Lower lobe of right lung (tissue), 2 donors: Measurements from ENCODE around the gene RASIP1. TPM values are rescaled to one million over a fixed set of nuclear protein-coding genes. Genes with fewer than 3 reads are reported as not detected.

Experiments
- ATAC-seq, 2 donors: fragments of 200-7000 bp; cut with Tn5 transposase; one replicate each; pipeline ENCODE4 v1.9.1; 2020 to 2022; ENCODE audit warnings: mild to moderate bottlenecking in 2 of 2, moderate library complexity in 2 of 2
- DNase-seq: peaks from one replicate; pipeline ENCODE4 v3.0.0-alpha.2; 2020
- H3K27ac ChIP-seq: fragments of 200-600 bp; one replicate; pipeline ENCODE4 v1.8.0; 2022
- H3K27me3 ChIP-seq: fragments of 200-600 bp; one replicate; pipeline ENCODE4 v1.8.0; 2022; ENCODE audit warnings: low read depth
- H3K36me3 ChIP-seq: fragments of 200-600 bp; one replicate; pipeline ENCODE4 v1.8.0; 2022; ENCODE audit warnings: mild to moderate bottlenecking
- H3K4me1 ChIP-seq: fragments of 200-600 bp; one replicate; pipeline ENCODE4 v1.8.0; 2022
- H3K4me3 ChIP-seq: fragments of 200-600 bp; one replicate; pipeline ENCODE4 v1.8.0; 2022; ENCODE audit warnings: mild to moderate bottlenecking
- H3K9me3 ChIP-seq: fragments of 200-600 bp; one replicate; pipeline ENCODE4 v1.8.0; 2022
- CTCF ChIP-seq: fragments of 200-600 bp; IDR thresholded peaks from one replicate; pipeline ENCODE4 v1.8.0; 2022; ENCODE audit warnings: antibody characterized with exemption, mild to moderate bottlenecking
- intact Hi-C: fragments of 100-400 bp; cut with DNase I; formaldehyde crosslinking; loops from one replicate; pipeline ENCODE4 v1.11.0; 2022
- total RNA-seq: library from RNA; stranded (reverse); fragmentation: NEBNext Ultra II Directional; extraction: Animal tissue kit (Norgen Biotek cat#: 25700); gene quantifications from one replicate; pipeline ENCODE4 v1.2.1, GENCODE V29; 2021
- donor health status: DM: no; HTN: yes; CAD: no; lungs with severe emphysema.

The RASIP1 gene
- total RNA-seq, 1 donor from 2014 or later: 33.4 TPM

GRCh38 chr19:48673436-48674100, 66.8 kb downstream of the RASIP1 start:
- Histone ChIP-seq H3K4me3 (no peak overlapping the region), H3K27ac (no peak overlapping the region), H3K4me1 (peaks cover 9% of the 10 kb centered on the region), H3K27me3 (no peaks in the 10 kb centered on the region), H3K9me3 (no peaks in the 10 kb centered on the region), H3K36me3 (no peaks in the 10 kb centered on the region)
- DNase-seq (no peak), ATAC-seq (no peak)
- intact Hi-C loops: no loop called here
- TF ChIP-seq CTCF: no peak

GRCh38 chr19:48672994-48673393, 67.4 kb downstream of the RASIP1 start, which contains the start of gene NTN5:
NTN5 (minus strand) TSS chr19:48673017; CDS start chr19:48670986, 2,031 bp downstream.
- H3K27ac ChIP-seq: no peak within 1 kb of the TSS
- H3K27me3 ChIP-seq: no peaks in the 10 kb centered on the region
- H3K4me3 ChIP-seq: no peak within 1 kb of the TSS
- H3K4me1 ChIP-seq: peaks cover 9% of the 10 kb centered on the region
- DNase-seq: no peak
- intact Hi-C loops: no loop called here
- no peak for TF ChIP-seq CTCF
- no peaks in the 10 kb centered on the region for H3K36me3 ChIP-seq
- H3K9me3 ChIP-seq: no peaks in the 10 kb centered on the region
- ATAC-seq: no peak

- intact Hi-C loops: no loop called here
- no peaks in the 10 kb centered on the region for H3K27me3 ChIP-seq
- no peak for DNase-seq
- H3K4me1 ChIP-seq: peaks cover 9% of the 10 kb centered on the region
- TF ChIP-seq CTCF: no peak
- no peak for ATAC-seq
- no peaks in the 10 kb centered on the region for H3K9me3 ChIP-seq
- H3K4me3 ChIP-seq: no peak overlapping the region
- no peak overlapping the region for H3K27ac ChIP-seq
- no peaks in the 10 kb centered on the region for H3K36me3 ChIP-seq
Measured at GRCh38 chr19:48671446-48671995, 68.9 kb downstream of the RASIP1 start.

- no peak for TF ChIP-seq CTCF
- H3K36me3 ChIP-seq: no peaks in the 10 kb centered on the region
- H3K27me3 ChIP-seq: no peaks in the 10 kb centered on the region
- DNase-seq: no peak
- intact Hi-C loops: no loop called here
- H3K4me1 ChIP-seq: peaks cover 9% of the 10 kb centered on the region
- no peak overlapping the region for H3K27ac ChIP-seq
- H3K9me3 ChIP-seq: no peaks in the 10 kb centered on the region
- ATAC-seq: no peak
- no peak overlapping the region for H3K4me3 ChIP-seq
Measured at GRCh38 chr19:48670699-48671445, 69.5 kb downstream of the RASIP1 start.

Other genes starting within 250 kb of the RASIP1 start
- gene LMTK3, start 228.8 kb downstream of the RASIP1 start, total RNA-seq: 7.1 TPM
- 14.4 TPM for gene SULT2B1, start 188.4 kb downstream of the RASIP1 start, total RNA-seq
- not detected for gene SPACA4, start 133.9 kb downstream of the RASIP1 start, total RNA-seq
- 34.1 TPM for gene FAM83E, start 125.5 kb downstream of the RASIP1 start, total RNA-seq
- gene RPL18, start 121.4 kb downstream of the RASIP1 start, total RNA-seq: 997 TPM
- 23.8 TPM for gene SPHK2, start 121.1 kb downstream of the RASIP1 start, total RNA-seq
- 17.7 TPM for gene DBP, start 103.2 kb downstream of the RASIP1 start, total RNA-seq
- gene CA11, start 94.4 kb downstream of the RASIP1 start, total RNA-seq: 7.8 TPM
- gene NTN5, start 67.6 kb downstream of the RASIP1 start, total RNA-seq: 0.24 TPM
- gene FUT2, start 44.6 kb downstream of the RASIP1 start, total RNA-seq: 1.2 TPM
- gene MAMSTR, start 20.9 kb downstream of the RASIP1 start, total RNA-seq: 1.5 TPM
- 2.9 TPM for gene IZUMO1, start 6.3 kb upstream of the RASIP1 start, total RNA-seq
- 13.2 TPM for gene FUT1, start 12.0 kb upstream of the RASIP1 start, total RNA-seq
- not detected for gene FGF21, start 14.9 kb upstream of the RASIP1 start, total RNA-seq
- 60.7 TPM for gene BCAT2, start 70.4 kb upstream of the RASIP1 start, total RNA-seq
- gene HSD17B14, start 95.9 kb upstream of the RASIP1 start, total RNA-seq: 22.7 TPM
- 21.2 TPM for gene PLEKHA4, start 128.0 kb upstream of the RASIP1 start, total RNA-seq
- 80.4 TPM for gene PPP1R15A, start 131.8 kb upstream of the RASIP1 start, total RNA-seq
- not detected for gene TULP2, start 158.1 kb upstream of the RASIP1 start, total RNA-seq
- 310 TPM for gene NUCB1, start 159.7 kb upstream of the RASIP1 start, total RNA-seq
- 1.9 TPM for gene DHDH, start 193.1 kb upstream of the RASIP1 start, total RNA-seq
- 142 TPM for gene BAX, start 214.3 kb upstream of the RASIP1 start, total RNA-seq
- 9,799 TPM for gene FTL, start 224.7 kb upstream of the RASIP1 start, total RNA-seq